PC-3 (cell line): ENCODE data around the gene HSD17B12. TPM values are rescaled to one million over a fixed set of nuclear protein-coding genes. Genes with fewer than 3 reads are reported as not detected.

Experiments used
- ATAC-seq: fragments of 200-7000 bp; cut with Tn5 transposase; 2 replicates; pipeline ENCODE4 v1.9.1; 2020; ENCODE audit warnings: mild to moderate bottlenecking, moderate library complexity
- BruUV-seq: library from RNA; stranded (reverse); fragments of 400-500 nt; replicated peaks from 2 replicates; lab custom pipeline; 2021; lab: Mats Ljungman, UMichigan
- CTCF ChIA-PET: fragments of 300-600 bp; sonication (Branson Sonifier 250); formaldehyde crosslinking; loops from one replicate; lab custom pipeline; 2022; ENCODE audit warnings: antibody characterized with exemption; lab: Charles Lee
- POLR2A ChIA-PET: fragments of 300-600 bp; sonication (Branson Sonifier 250); formaldehyde crosslinking; loops from one replicate; lab custom pipeline; 2022; ENCODE audit warnings: antibody characterized with exemption; ENCODE audit not compliant: unreplicated experiment; lab: Charles Lee
- DNase-seq: peaks from one replicate; pipeline ENCODE4 v3.0.0-alpha.2; 2015
- H2AFZ ChIP-seq: fragments of 300-600 bp; sonication (generic); 2 replicates; pipeline ENCODE4 v1.6.0; 2016; ENCODE audit warnings: antibody characterized with exemption, low read length
- H3F3A ChIP-seq: fragments of 300-600 bp; sonication (generic); one replicate; pipeline ENCODE4 v1.6.0; 2017; ENCODE audit warnings: antibody characterized with exemption, low read length, control low read depth, mild to moderate bottlenecking; ENCODE audit not compliant: unreplicated experiment
- H3K27ac ChIP-seq: fragments of 300-600 bp; sonication (generic); 2 replicates; pipeline ENCODE4 v1.5.1; 2016; ENCODE audit warnings: mild to moderate bottlenecking, low read length
- H3K27me3 ChIP-seq: fragments of 300-600 bp; sonication (generic); 2 replicates; pipeline ENCODE4 v1.6.1; 2016; ENCODE audit warnings: low read length, mixed read lengths
- H3K36me3 ChIP-seq: fragments of 300-600 bp; sonication (generic); 2 replicates; pipeline ENCODE4 v1.6.1; 2016; ENCODE audit warnings: low read depth, mixed run types, low read length, mixed read lengths
- H3K4me1 ChIP-seq: fragments of 300-600 bp; sonication (generic); 2 replicates; pipeline ENCODE4 v1.5.1; 2016; ENCODE audit warnings: low read length; ENCODE audit not compliant: insufficient read depth
- H3K4me2 ChIP-seq: fragments of 300-600 bp; sonication (generic); 2 replicates; pipeline ENCODE4 v1.6.0; 2016; ENCODE audit warnings: low read length
- H3K4me3 ChIP-seq: fragments of 300-600 bp; sonication (generic); 2 replicates; pipeline ENCODE4 v1.5.1; 2016; ENCODE audit warnings: mild to moderate bottlenecking, low read length, mixed read lengths
- H3K79me2 ChIP-seq: fragments of 300-600 bp; sonication (generic); 2 replicates; pipeline ENCODE4 v1.6.1; 2017; ENCODE audit warnings: low read length, mixed read lengths
- H3K9ac ChIP-seq: fragments of 300-600 bp; sonication (generic); 2 replicates; pipeline ENCODE4 v1.6.0; 2016; ENCODE audit warnings: mild to moderate bottlenecking, low read length
- H3K9me2 ChIP-seq: fragments of 300-600 bp; sonication (generic); replicated peaks from 2 replicates; pipeline ENCODE4 v1.6.1; 2016; ENCODE audit warnings: mixed run types, low read length, mixed read lengths
- H3K9me3 ChIP-seq: fragments of 300-600 bp; sonication (generic); 2 replicates; pipeline ENCODE4 v1.6.1; 2016; ENCODE audit warnings: low read length, mixed read lengths
- H4K20me1 ChIP-seq: fragments of 300-600 bp; sonication (generic); 2 replicates; pipeline ENCODE4 v1.6.1; 2016; ENCODE audit warnings: low read length, mixed read lengths
- EZH2 ChIP-seq: fragments of 300-600 bp; sonication (generic); IDR thresholded peaks from one replicate; pipeline ENCODE4 v1.6.1; 2017; ENCODE audit warnings: antibody characterized with exemption, mild to moderate bottlenecking, low read length; ENCODE audit not compliant: unreplicated experiment
- EZH2phosphoT487 ChIP-seq: fragments of 300-600 bp; sonication (generic); IDR thresholded peaks from 2 replicates; pipeline ENCODE4 v1.6.1; 2018; ENCODE audit warnings: mild to moderate bottlenecking, antibody characterized with exemption, low read length, borderline replicate concordance
- intact Hi-C: fragments of 100-400 bp; cut with micrococcal nuclease; formaldehyde crosslinking; loops from 2 replicates; pipeline ENCODE4 v1.9.0; 2023
- total RNA-seq: library from RNA; depleted of rRNA; stranded (reverse); fragments of >200 nt; gene quantifications from 2 replicates; pipeline ENCODE4 v1.2.3, GENCODE V29; 2014
- TF ChIP-seq, protein P1 (sequence below): fragments of 300-600 bp; sonication (generic); conservative IDR thresholded peaks from 2 replicates; pipeline ENCODE4 v1.5.1; 2017; ENCODE audit warnings: antibody characterized with exemption, low read depth, mild to moderate bottlenecking, low read length

Gene HSD17B12
- total RNA-seq, 1 experiment from 2014 or later = 77.6 TPM

DNA sequence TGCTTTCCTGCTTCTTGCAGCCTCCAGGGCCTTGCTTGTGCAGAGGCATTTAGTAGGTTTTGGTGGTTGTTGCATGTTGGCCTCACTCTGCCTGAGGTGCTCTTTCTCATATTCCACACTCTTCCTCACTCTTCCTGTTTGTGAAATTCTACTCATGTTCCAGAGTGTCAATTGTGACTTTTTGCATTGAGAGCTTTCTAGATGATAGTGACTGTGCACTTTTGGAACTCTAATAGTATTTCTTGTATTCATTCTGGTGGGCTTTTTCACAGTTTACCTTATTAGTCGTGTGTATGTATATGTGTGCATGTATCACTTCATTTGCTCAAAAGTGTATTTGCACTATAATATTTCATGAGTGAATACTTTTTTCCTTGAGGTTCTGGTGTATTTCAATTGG lies 11.3 kb downstream of the HSD17B12 start:
- intact Hi-C loops = no loop called here
- ATAC-seq = no peak
- no peaks in the 10 kb centered on the region; the same call in none of the 2 replicates for H3K36me3 ChIP-seq
- POLR2A ChIA-PET = no interaction called here
- no peak overlapping the region for H3K9ac ChIP-seq
- H3K27ac ChIP-seq = no peak overlapping the region
- CTCF ChIA-PET = no interaction called here
- no peaks in the 10 kb centered on the region for H3K27me3 ChIP-seq
- TF ChIP-seq EZH2 (no peak), EZH2phosphoT487 (no peak)
- TF ChIP-seq, protein P1, sequence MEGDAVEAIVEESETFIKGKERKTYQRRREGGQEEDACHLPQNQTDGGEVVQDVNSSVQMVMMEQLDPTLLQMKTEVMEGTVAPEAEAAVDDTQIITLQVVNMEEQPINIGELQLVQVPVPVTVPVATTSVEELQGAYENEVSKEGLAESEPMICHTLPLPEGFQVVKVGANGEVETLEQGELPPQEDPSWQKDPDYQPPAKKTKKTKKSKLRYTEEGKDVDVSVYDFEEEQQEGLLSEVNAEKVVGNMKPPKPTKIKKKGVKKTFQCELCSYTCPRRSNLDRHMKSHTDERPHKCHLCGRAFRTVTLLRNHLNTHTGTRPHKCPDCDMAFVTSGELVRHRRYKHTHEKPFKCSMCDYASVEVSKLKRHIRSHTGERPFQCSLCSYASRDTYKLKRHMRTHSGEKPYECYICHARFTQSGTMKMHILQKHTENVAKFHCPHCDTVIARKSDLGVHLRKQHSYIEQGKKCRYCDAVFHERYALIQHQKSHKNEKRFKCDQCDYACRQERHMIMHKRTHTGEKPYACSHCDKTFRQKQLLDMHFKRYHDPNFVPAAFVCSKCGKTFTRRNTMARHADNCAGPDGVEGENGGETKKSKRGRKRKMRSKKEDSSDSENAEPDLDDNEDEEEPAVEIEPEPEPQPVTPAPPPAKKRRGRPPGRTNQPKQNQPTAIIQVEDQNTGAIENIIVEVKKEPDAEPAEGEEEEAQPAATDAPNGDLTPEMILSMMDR = no peak
- DNase-seq = no peak
- no peak overlapping the region for H3K4me2 ChIP-seq
- 0 out of 2 replicates have a peak, but pooled peaks cover 4% of the 10 kb centered on the region for H3K4me1 ChIP-seq
- H3K4me3 ChIP-seq = no peak overlapping the region
- H2AFZ ChIP-seq = no peak overlapping the region
- no TSS peak for BruUV-seq
- no peaks in the 10 kb centered on the region for H3K9me2 ChIP-seq
- peaks cover 3% of the 10 kb centered on the region; the same call in 1 of the 2 replicates for H4K20me1 ChIP-seq
- H3K79me2 ChIP-seq = peaks cover 72% of the 10 kb centered on the region
- H3F3A ChIP-seq = no peaks in the 10 kb centered on the region
- H3K9me3 ChIP-seq = no peaks in the 10 kb centered on the region

DNA sequence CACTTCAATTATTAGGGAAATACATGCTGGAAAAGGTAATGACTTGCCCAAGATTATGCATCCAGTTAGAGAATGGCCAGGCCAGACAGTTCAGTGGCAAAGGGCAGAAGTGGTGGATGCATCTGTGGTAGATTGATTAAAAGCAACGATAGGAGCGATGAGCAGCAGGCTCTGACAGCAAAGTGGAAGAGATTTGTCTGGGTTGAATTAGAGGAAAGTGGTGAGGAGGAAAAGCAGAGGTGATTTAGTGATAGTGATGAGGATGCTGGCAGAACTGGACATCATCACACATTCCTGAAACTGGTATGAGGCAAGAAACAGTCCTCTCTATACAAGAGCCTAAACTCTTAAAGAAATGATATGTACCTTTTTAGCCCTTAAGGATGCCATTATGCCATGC lies 12.5 kb downstream of the HSD17B12 start:
- H4K20me1 ChIP-seq = peaks cover 3% of the 10 kb centered on the region; the same call in 1 of the 2 replicates
- POLR2A ChIA-PET = no interaction called here

DNA sequence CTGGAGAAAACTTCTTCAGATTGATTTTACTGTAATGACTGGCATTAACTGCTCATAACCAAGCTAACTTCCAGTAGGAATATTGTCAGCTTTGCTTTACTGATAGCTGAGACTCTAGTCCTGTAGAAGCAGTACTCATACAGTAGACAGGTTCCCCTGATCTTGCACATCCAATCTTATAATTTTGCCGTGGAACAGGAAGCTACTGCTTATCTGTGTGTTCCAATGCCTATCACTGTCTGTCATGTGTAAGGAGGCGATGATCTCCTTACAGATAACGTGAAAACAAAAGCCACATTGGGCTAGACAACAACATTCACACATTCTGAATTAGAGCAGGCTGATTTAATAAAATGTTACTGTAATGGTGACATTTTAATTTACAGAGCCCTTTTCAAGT lies 13.2 kb downstream of the HSD17B12 start:
- peaks cover 70% of the 10 kb centered on the region for H3K79me2 ChIP-seq
- H4K20me1 ChIP-seq = peaks cover 3% of the 10 kb centered on the region; the same call in 1 of the 2 replicates
- H3K4me1 ChIP-seq = no peaks in the 10 kb centered on the region
- intact Hi-C loops = no loop called here
- H3K9me2 ChIP-seq = 0 out of 2 replicates have a peak, but pooled peaks cover 3% of the 10 kb centered on the region
- no peak overlapping the region for H2AFZ ChIP-seq
- no peaks in the 10 kb centered on the region for H3K27me3 ChIP-seq
- H3K27ac ChIP-seq = no peak overlapping the region
- no peaks in the 10 kb centered on the region for H3F3A ChIP-seq
- ChIA-PET POLR2A (interaction anchor here (0.6 kb wide), 1 partner anchor 335 kb away, joined by 3 read pairs; the partner anchor contains the start of gene TTC17), CTCF (no interaction called here)
- no peak for TF ChIP-seq EZH2
- no peak for TF ChIP-seq EZH2phosphoT487
- TF ChIP-seq, protein P1 = no peak
- DNase-seq (no peak), ATAC-seq (no peak)
- BruUV-seq = no TSS peak
- H3K9ac ChIP-seq = no peak overlapping the region
- H3K36me3 ChIP-seq = no peaks in the 10 kb centered on the region; the same call in none of the 2 replicates
- H3K4me2 ChIP-seq = no peak overlapping the region
- H3K9me3 ChIP-seq = no peaks in the 10 kb centered on the region
- H3K4me3 ChIP-seq = no peak overlapping the region

More for the DNA sequence above, 12.5 kb downstream of the HSD17B12 start:
- DNase-seq (no peak), ATAC-seq (no peak)
- no peak overlapping the region for H3K9ac ChIP-seq
- H3F3A ChIP-seq = no peaks in the 10 kb centered on the region
- intact Hi-C loops = no loop called here
- H3K9me3 ChIP-seq = no peaks in the 10 kb centered on the region
- BruUV-seq = no TSS peak
- H3K9me2 ChIP-seq = 0 out of 2 replicates have a peak, but pooled peaks cover 2% of the 10 kb centered on the region
- H3K4me3 ChIP-seq = no peak overlapping the region
- no peaks in the 10 kb centered on the region for H3K27me3 ChIP-seq
- H3K36me3 ChIP-seq = no peaks in the 10 kb centered on the region; the same call in none of the 2 replicates
- TF ChIP-seq EZH2phosphoT487 (no peak), EZH2 (no peak)
- TF ChIP-seq, protein P1 = no peak
- H2AFZ ChIP-seq = no peak overlapping the region
- H3K79me2 ChIP-seq = peaks cover 70% of the 10 kb centered on the region
- no peak overlapping the region for H3K4me2 ChIP-seq
- CTCF ChIA-PET = no interaction called here
- H3K27ac ChIP-seq = no peak overlapping the region
- H3K4me1 ChIP-seq = no peaks in the 10 kb centered on the region
